HL-60 (cell line): ENCODE measurements around the gene NT5C1A.

Experiments used
- DNase-seq, 2 experiments: peaks; one replicate each; pipeline ENCODE4 v3.0.0-alpha.2; 2010 to 2020; ENCODE audit warnings: low read depth in 1 of 2, low spot score in 1 of 2
- H3K27ac ChIP-seq: fragments of 250-450 bp; sonication (Bioruptor Pico); replicated peaks from 2 replicates; pipeline ENCODE4 v1.5.1; 2020; ENCODE audit warnings: mild to moderate bottlenecking, moderate library complexity
- H3K27me3 ChIP-seq: fragments of 250-450 bp; sonication (Bioruptor Pico); 2 replicates; pipeline ENCODE4 v1.5.1; 2021; ENCODE audit warnings: mild to moderate bottlenecking, moderate library complexity; ENCODE audit not compliant: insufficient read depth, poor library complexity, severe bottlenecking
- H3K4me3 ChIP-seq: replicated peaks from 2 replicates; pipeline ENCODE4 v1.5.1; 2011; ENCODE audit warnings: mild to moderate bottlenecking, control low read depth, low read length; ENCODE audit not compliant: insufficient read depth
- GABPA ChIP-seq: IDR thresholded peaks from 2 replicates; pipeline ENCODE4 v1.6.1; 2012; ENCODE audit warnings: low read depth
- POLR2AphosphoS5 ChIP-seq: IDR thresholded peaks from 2 replicates; pipeline ENCODE4 v1.6.1; 2012; ENCODE audit warnings: low read depth
- REST ChIP-seq: IDR thresholded peaks from 2 replicates; pipeline ENCODE4 v1.6.1; 2012; ENCODE audit warnings: low read depth; ENCODE audit not compliant: insufficient replicate concordance
- SPI1 ChIP-seq: IDR thresholded peaks from 2 replicates; pipeline ENCODE4 v1.6.1; 2012; ENCODE audit warnings: low read depth, mild to moderate bottlenecking, borderline replicate concordance
- TF ChIP-seq, protein P1 (sequence below): IDR thresholded peaks from one replicate; pipeline ENCODE4 v1.5.1; 2011; ENCODE audit warnings: low read length, control low read depth, inconsistent platforms; ENCODE audit not compliant: insufficient read depth

Gene NT5C1A

GRCh38 chr1:39622427-39622826, 49.5 kb downstream of the NT5C1A start:
- TF ChIP-seq, protein P1, sequence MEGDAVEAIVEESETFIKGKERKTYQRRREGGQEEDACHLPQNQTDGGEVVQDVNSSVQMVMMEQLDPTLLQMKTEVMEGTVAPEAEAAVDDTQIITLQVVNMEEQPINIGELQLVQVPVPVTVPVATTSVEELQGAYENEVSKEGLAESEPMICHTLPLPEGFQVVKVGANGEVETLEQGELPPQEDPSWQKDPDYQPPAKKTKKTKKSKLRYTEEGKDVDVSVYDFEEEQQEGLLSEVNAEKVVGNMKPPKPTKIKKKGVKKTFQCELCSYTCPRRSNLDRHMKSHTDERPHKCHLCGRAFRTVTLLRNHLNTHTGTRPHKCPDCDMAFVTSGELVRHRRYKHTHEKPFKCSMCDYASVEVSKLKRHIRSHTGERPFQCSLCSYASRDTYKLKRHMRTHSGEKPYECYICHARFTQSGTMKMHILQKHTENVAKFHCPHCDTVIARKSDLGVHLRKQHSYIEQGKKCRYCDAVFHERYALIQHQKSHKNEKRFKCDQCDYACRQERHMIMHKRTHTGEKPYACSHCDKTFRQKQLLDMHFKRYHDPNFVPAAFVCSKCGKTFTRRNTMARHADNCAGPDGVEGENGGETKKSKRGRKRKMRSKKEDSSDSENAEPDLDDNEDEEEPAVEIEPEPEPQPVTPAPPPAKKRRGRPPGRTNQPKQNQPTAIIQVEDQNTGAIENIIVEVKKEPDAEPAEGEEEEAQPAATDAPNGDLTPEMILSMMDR, result no peak
- TF ChIP-seq GABPA, result no peak
- TF ChIP-seq POLR2AphosphoS5, result no peak
- no peak for TF ChIP-seq SPI1
- TF ChIP-seq REST, result no peak
- Histone ChIP-seq H3K27me3 (no peaks in the 10 kb centered on the region), H3K4me3 (no peak overlapping the region), H3K27ac (no peak overlapping the region)
- DNase-seq, result no peak

- no peak for TF ChIP-seq SPI1
- TF ChIP-seq GABPA, result no peak
- TF ChIP-seq REST, result no peak
- TF ChIP-seq, protein P1, result no peak
- no peak for TF ChIP-seq POLR2AphosphoS5
- Histone ChIP-seq H3K4me3 (no peak overlapping the region), H3K27me3 (no peaks in the 10 kb centered on the region), H3K27ac (no peak overlapping the region)
- DNase-seq, result no peak
Observed at GRCh38 chr1:39620659-39621165, 51.2 kb downstream of the NT5C1A start.

DNA sequence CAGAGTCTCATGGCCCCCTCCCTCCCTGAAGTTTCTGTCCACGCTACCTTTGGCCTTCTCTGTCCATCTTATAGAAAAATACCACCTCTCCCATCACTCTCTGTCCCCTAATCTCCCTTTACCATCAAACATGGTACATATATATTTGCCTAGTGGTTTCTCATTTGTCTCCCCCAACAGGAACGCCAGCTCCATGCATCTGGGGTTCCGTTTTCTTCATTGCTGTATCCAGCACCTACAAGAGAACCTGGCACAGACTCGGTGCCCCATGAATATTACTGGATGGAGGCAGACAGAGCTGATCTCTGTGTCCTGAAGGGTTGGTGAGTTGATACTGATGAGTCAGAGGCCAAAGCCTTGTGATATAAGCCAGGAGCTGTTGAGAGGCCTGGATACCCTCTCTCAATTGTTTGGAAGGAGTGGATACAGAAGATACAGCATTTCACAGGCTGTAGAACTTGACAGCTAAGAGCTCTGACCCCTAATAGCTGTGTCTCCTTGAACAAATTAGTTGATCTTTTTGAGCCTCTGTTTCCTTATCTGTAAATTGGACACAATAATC, 54.3 kb downstream of the NT5C1A start:
- H3K27me3 ChIP-seq, result no peaks in the 10 kb centered on the region

More for the DNA sequence above, 54.3 kb downstream of the NT5C1A start:
- H3K4me3 ChIP-seq, result no peak overlapping the region
- H3K27ac ChIP-seq, result no peak overlapping the region
- DNase-seq, result no peak
- TF ChIP-seq GABPA (no peak), REST (no peak), SPI1 (no peak), POLR2AphosphoS5 (no peak)
- TF ChIP-seq, protein P1, result no peak
